ENCODE data around the gene TBX21.

TBX21 gene

GRCh38 chr17:47720754-47721533 lies 12.1 kb upstream of the TBX21 start:
- Histone ChIP-seq H3K9me3 (ENCODE audit: insufficient read depth, low read length) (no peaks in the 10 kb centered on the region), H3K4me1 (ENCODE audit: insufficient read depth, insufficient read length) (peaks cover 26% of the 10 kb centered on the region), H3K36me3 (ENCODE audit: insufficient read depth, insufficient read length, low read length) (no peaks in the 10 kb centered on the region), H3K9ac (ENCODE audit: insufficient read length, low read depth) (peak overlapping the region; percentile 13), H3K4me3 (ENCODE audit: insufficient read length, low read depth) (peak overlapping the region; percentile 18), H3K27me3 (ENCODE audit: insufficient read depth, insufficient read length) (peaks cover 27% of the 10 kb centered on the region)
- no peak for DNase-seq (ENCODE audit: low read depth, low spot score)
- no peak for TF ChIP-seq ZNF274 (IDR thresholded peaks at IDR 0.05; ENCODE audit: low read depth, low read length)
- TF ChIP-seq YY1 (IDR thresholded peaks at IDR 0.05; ENCODE audit: insufficient read depth, insufficient read length) = no peak
- TF ChIP-seq SUZ12 (IDR thresholded peaks at IDR 0.05; ENCODE audit: extremely low read depth, insufficient read depth, insufficient read length) = no peak

- Histone ChIP-seq H3K36me3 (ENCODE audit: insufficient read depth, insufficient read length, low read length) (no peaks in the 10 kb centered on the region), H3K27me3 (ENCODE audit: insufficient read depth, insufficient read length) (peaks cover 27% of the 10 kb centered on the region), H3K9ac (ENCODE audit: insufficient read length, low read depth) (no peak overlapping the region), H3K4me3 (ENCODE audit: insufficient read length, low read depth) (no peak overlapping the region), H3K9me3 (ENCODE audit: insufficient read depth, low read length) (no peaks in the 10 kb centered on the region), H3K4me1 (ENCODE audit: insufficient read depth, insufficient read length) (peaks cover 26% of the 10 kb centered on the region)
- TF ChIP-seq ZNF274 (IDR thresholded peaks at IDR 0.05; ENCODE audit: low read depth, low read length) = no peak
- TF ChIP-seq SUZ12 (IDR thresholded peaks at IDR 0.05; ENCODE audit: extremely low read depth, insufficient read depth, insufficient read length) = no peak
- no peak for TF ChIP-seq YY1 (IDR thresholded peaks at IDR 0.05; ENCODE audit: insufficient read depth, insufficient read length)
- DNase-seq (ENCODE audit: low read depth, low spot score) = no peak
These were observed 11.3 kb upstream of the TBX21 start for GRCh38 chr17:47721725-47722124.

DNA sequence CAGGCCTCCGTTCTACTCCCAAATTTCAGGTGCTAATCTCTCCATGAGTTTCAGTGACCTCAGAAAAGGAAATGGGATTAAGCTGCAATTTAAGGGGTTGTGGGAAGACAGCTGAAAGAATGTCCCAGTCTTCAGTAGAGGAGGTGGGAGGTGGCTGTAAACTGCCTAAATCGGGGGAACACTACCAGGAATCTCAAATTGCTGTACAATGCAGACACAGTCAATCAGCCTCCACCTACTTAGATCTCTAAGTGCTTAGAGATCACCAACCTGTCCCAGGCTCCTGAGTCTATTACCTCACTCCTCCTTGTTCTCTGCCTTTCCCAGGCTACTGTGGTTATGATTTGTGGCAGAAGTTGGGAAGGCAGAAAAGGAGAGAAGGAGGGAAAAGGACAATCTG lies 8.3 kb upstream of the TBX21 start:
- H3K4me1 ChIP-seq (ENCODE audit: insufficient read depth, insufficient read length) = peaks cover 28% of the 10 kb centered on the region
- H3K9me3 ChIP-seq (ENCODE audit: insufficient read depth, low read length) = no peaks in the 10 kb centered on the region
- no peak overlapping the region for H3K9ac ChIP-seq (ENCODE audit: insufficient read length, low read depth)
- H3K36me3 ChIP-seq (ENCODE audit: insufficient read depth, insufficient read length, low read length) = no peaks in the 10 kb centered on the region
- DNase-seq (ENCODE audit: low read depth, low spot score) = no peak
- no peak overlapping the region for H3K4me3 ChIP-seq (ENCODE audit: insufficient read length, low read depth)
- peaks cover 27% of the 10 kb centered on the region for H3K27me3 ChIP-seq (ENCODE audit: insufficient read depth, insufficient read length)
- no peak for TF ChIP-seq YY1 (IDR thresholded peaks at IDR 0.05; ENCODE audit: insufficient read depth, insufficient read length)
- TF ChIP-seq ZNF274 (IDR thresholded peaks at IDR 0.05; ENCODE audit: low read depth, low read length) = no peak
- TF ChIP-seq SUZ12 (IDR thresholded peaks at IDR 0.05; ENCODE audit: extremely low read depth, insufficient read depth, insufficient read length) = no peak

DNA sequence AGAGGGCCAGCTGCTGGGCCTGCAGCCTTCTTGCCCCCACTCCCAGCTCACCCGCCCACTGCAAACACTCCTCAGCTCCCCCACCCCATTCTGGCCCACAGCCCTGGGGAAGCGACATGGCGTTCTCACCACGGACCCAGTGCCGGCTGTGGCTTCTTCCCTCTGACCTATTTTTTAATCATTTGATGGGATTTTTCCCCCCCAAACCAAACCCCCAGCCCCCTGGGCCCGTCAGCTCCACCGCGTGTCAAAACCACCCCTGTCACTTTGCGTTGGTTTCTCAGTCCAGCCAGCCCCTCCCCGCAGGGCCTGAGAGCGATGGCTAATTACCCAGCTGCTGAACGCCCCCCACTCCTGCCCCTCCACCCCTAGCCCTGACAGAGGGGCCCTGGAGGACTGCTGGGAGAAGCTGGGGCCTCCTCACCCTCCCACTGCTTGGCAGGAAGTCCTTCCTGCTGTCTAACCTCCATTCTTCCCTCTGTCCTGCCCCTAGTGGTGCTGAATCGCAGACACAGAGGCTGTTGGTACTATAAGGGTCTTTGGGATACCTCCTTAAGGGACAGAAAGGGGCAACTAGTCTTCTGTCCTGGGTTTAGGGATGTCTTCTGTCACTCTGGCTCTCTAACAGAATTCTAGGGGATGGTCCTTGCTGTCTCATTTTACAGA lies 7.5 kb upstream of the TBX21 start:
- Histone ChIP-seq H3K4me3 (ENCODE audit: insufficient read length, low read depth) (no peak overlapping the region), H3K9ac (ENCODE audit: insufficient read length, low read depth) (no peak overlapping the region), H3K9me3 (ENCODE audit: insufficient read depth, low read length) (no peaks in the 10 kb centered on the region), H3K4me1 (ENCODE audit: insufficient read depth, insufficient read length) (peaks cover 26% of the 10 kb centered on the region), H3K27me3 (ENCODE audit: insufficient read depth, insufficient read length) (peaks cover 24% of the 10 kb centered on the region), H3K36me3 (ENCODE audit: insufficient read depth, insufficient read length, low read length) (no peaks in the 10 kb centered on the region)
- DNase-seq (ENCODE audit: low read depth, low spot score) = no peak
- TF ChIP-seq ZNF274 (IDR thresholded peaks at IDR 0.05; ENCODE audit: low read depth, low read length) (no peak), SUZ12 (IDR thresholded peaks at IDR 0.05; ENCODE audit: extremely low read depth, insufficient read depth, insufficient read length) (no peak), YY1 (IDR thresholded peaks at IDR 0.05; ENCODE audit: insufficient read depth, insufficient read length) (no peak)

GRCh38 chr17:47726796-47727703 lies 6.0 kb upstream of the TBX21 start:
- Histone ChIP-seq H3K36me3 (ENCODE audit: insufficient read depth, insufficient read length, low read length) (no peaks in the 10 kb centered on the region), H3K9ac (ENCODE audit: insufficient read length, low read depth) (peak overlapping the region; percentile 27), H3K9me3 (ENCODE audit: insufficient read depth, low read length) (no peaks in the 10 kb centered on the region), H3K27me3 (ENCODE audit: insufficient read depth, insufficient read length) (peaks cover 28% of the 10 kb centered on the region), H3K4me3 (ENCODE audit: insufficient read length, low read depth) (no peak overlapping the region), H3K4me1 (ENCODE audit: insufficient read depth, insufficient read length) (peaks cover 14% of the 10 kb centered on the region)
- no peak for DNase-seq (ENCODE audit: low read depth, low spot score)
- TF ChIP-seq YY1 (IDR thresholded peaks at IDR 0.05; ENCODE audit: insufficient read depth, insufficient read length) (no peak), ZNF274 (IDR thresholded peaks at IDR 0.05; ENCODE audit: low read depth, low read length) (no peak), SUZ12 (IDR thresholded peaks at IDR 0.05; ENCODE audit: extremely low read depth, insufficient read depth, insufficient read length) (no peak)

DNA sequence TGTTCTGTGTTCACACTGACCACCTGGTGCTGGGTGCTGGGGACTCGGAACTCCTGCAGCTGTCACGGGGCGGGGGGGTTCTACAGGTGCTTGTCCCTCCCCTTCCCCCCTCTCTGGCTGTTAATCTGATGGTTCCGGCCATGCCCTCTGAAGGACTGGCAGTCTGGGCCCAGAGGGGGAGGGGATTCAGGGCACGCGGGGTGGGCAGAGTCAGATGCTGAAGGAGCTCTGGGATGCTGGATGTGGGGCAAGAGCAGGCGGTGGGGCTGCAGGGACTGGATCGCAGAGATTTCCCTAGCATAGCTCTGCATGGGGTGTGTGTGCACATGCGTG lies 5.4 kb upstream of the TBX21 start:
- peaks cover 15% of the 10 kb centered on the region for H3K4me1 ChIP-seq (ENCODE audit: insufficient read depth, insufficient read length)
- no peaks in the 10 kb centered on the region for H3K9me3 ChIP-seq (ENCODE audit: insufficient read depth, low read length)
- DNase-seq (ENCODE audit: low read depth, low spot score) = no peak
- TF ChIP-seq SUZ12 (IDR thresholded peaks at IDR 0.05; ENCODE audit: extremely low read depth, insufficient read depth, insufficient read length) = no peak
- TF ChIP-seq ZNF274 (IDR thresholded peaks at IDR 0.05; ENCODE audit: low read depth, low read length) = no peak
- no peak for TF ChIP-seq YY1 (IDR thresholded peaks at IDR 0.05; ENCODE audit: insufficient read depth, insufficient read length)
- H3K36me3 ChIP-seq (ENCODE audit: insufficient read depth, insufficient read length, low read length) = no peaks in the 10 kb centered on the region
- H3K9ac ChIP-seq (ENCODE audit: insufficient read length, low read depth) = no peak overlapping the region
- H3K27me3 ChIP-seq (ENCODE audit: insufficient read depth, insufficient read length) = peaks cover 30% of the 10 kb centered on the region
- no peak overlapping the region for H3K4me3 ChIP-seq (ENCODE audit: insufficient read length, low read depth)

Data from NT2/D1 (cell line).